ENCODE measurements around the gene ETS1.

Gene ETS1

DNA sequence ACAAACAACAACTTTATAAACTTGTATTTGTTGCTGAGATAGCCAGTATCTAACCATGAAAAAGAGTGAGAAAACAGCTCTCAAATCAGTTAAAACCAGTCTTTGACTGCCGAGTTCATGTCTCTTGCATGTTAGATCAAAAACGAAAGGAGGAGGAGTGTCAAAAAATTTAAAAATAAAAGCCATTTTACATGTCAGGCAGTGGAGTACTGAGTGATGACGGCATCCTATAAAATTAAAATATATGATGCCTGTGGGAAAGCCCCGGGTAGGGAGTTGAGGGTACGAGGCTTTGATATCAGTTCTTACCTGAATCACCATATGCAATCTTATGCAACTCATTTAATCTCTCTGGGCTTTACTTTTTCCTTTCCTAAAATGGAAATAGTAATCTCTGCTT is 117.3 kb downstream of the ETS1 start:
- TF ChIP-seq, protein P1, sequence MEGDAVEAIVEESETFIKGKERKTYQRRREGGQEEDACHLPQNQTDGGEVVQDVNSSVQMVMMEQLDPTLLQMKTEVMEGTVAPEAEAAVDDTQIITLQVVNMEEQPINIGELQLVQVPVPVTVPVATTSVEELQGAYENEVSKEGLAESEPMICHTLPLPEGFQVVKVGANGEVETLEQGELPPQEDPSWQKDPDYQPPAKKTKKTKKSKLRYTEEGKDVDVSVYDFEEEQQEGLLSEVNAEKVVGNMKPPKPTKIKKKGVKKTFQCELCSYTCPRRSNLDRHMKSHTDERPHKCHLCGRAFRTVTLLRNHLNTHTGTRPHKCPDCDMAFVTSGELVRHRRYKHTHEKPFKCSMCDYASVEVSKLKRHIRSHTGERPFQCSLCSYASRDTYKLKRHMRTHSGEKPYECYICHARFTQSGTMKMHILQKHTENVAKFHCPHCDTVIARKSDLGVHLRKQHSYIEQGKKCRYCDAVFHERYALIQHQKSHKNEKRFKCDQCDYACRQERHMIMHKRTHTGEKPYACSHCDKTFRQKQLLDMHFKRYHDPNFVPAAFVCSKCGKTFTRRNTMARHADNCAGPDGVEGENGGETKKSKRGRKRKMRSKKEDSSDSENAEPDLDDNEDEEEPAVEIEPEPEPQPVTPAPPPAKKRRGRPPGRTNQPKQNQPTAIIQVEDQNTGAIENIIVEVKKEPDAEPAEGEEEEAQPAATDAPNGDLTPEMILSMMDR (IDR thresholded peaks at IDR 0.05; ENCODE audit: low read depth, low read length, missing control alignments), result no peak
- no peak for DNase-seq (ENCODE audit: low read depth)

DNA sequence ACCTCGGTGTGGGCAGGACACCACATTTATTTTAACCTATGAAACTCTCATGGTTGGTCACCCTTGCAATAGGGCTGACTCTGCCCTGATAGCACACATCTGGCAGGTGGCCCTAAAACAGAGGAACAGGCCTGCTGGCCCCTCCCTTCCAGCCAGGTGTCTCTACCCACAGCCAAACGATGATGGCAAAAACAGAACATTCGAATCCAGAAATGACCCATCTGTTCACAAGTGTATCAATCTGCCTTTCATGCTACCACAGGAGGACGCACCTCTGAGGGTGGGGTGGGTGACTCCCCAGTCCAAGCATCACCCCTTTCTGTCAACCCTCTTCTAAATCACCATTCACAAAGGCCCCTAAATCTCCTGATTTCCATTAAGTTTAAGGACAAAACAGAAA is 118.1 kb downstream of the ETS1 start:
- no peak for DNase-seq (ENCODE audit: low read depth)
- TF ChIP-seq, protein P1 (IDR thresholded peaks at IDR 0.05; ENCODE audit: low read depth, low read length, missing control alignments), result no peak
- in situ Hi-C loops (cut with HindIII; ENCODE audit: low sequenced_read_pairs), result no loop called here
- H3K4me3 ChIP-seq (ENCODE audit: low read depth, low read length), result no peak overlapping the region

More for the DNA sequence above, 117.3 kb downstream of the ETS1 start:
- no peak overlapping the region for H3K4me3 ChIP-seq (ENCODE audit: low read depth, low read length)
- in situ Hi-C loops (cut with HindIII; ENCODE audit: low sequenced_read_pairs), result no loop called here

DNA sequence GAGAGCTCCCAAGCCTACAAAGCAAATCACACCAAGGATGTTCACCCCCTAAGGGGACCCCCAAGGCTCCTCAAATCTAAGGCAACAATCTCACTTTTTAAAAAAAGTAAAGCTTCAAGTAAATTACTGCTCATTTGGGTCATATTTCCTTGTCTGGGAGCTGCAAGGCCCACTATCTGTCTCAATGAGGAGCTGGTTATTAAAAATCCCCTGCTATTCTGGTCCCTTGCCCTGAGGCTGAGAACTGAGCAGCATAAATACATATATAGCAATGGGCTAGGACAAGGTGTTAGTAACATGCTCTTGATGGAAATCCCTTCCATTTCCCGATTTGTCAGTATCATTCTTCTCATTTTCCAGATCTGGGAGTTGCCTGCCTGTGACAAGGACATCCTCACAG is 119.2 kb downstream of the ETS1 start:
- TF ChIP-seq, protein P1 (IDR thresholded peaks at IDR 0.05; ENCODE audit: low read depth, low read length, missing control alignments), result no peak
- H3K4me3 ChIP-seq (ENCODE audit: low read depth, low read length), result no peak overlapping the region
- in situ Hi-C loops (cut with HindIII; ENCODE audit: low sequenced_read_pairs), result no loop called here
- no peak for DNase-seq (ENCODE audit: low read depth)

DNA sequence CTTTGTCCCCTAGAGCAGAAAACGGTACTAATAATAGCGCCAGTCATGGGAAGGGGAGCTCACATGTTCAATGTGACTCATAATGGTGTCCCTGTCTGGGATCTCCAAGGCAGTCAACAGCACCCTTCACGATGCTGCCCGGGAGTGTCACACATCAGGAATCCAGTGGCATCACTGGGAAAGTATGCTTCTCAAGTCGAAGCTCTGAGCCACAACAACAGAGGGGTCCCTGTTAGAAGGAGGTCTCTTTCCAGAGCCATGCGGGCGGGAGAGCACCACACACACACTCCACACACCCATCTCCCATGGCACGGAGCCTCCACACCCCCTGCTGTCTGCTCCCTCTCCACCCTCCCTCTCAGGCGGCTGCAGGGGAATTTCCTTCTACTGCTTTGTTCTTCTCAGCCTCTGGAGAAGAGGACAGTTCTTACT is 119.7 kb downstream of the ETS1 start:
- in situ Hi-C loops (cut with HindIII; ENCODE audit: low sequenced_read_pairs), result no loop called here
- TF ChIP-seq, protein P1 (IDR thresholded peaks at IDR 0.05; ENCODE audit: low read depth, low read length, missing control alignments), result no peak
- no peak overlapping the region for H3K4me3 ChIP-seq (ENCODE audit: low read depth, low read length)
- DNase-seq (ENCODE audit: low read depth), result peak; percentile 80

DNA sequence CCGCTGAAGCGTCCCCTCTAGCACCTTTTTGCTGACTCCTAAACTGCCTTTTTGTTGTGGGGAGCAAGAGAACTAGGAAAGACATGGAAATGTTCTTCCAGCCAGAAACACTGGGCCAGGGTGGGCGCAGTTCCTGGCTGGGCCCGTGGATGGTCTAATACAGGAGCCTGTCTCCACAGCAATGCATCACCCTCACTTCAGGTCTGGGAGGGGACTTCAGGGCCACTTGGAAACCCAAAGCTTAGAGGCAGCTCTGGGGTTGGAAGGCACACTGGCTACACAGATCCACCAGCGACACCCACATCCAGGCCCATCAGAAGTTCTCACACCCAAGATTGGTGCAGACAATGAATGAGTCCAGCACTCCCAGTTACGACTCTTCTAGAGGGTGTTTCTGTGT is 120.3 kb downstream of the ETS1 start:
- TF ChIP-seq, protein P1 (IDR thresholded peaks at IDR 0.05; ENCODE audit: low read depth, low read length, missing control alignments), result no peak
- no peak overlapping the region for H3K4me3 ChIP-seq (ENCODE audit: low read depth, low read length)
- DNase-seq (ENCODE audit: low read depth), result no peak
- in situ Hi-C loops (cut with HindIII; ENCODE audit: low sequenced_read_pairs), result no loop called here

DNA sequence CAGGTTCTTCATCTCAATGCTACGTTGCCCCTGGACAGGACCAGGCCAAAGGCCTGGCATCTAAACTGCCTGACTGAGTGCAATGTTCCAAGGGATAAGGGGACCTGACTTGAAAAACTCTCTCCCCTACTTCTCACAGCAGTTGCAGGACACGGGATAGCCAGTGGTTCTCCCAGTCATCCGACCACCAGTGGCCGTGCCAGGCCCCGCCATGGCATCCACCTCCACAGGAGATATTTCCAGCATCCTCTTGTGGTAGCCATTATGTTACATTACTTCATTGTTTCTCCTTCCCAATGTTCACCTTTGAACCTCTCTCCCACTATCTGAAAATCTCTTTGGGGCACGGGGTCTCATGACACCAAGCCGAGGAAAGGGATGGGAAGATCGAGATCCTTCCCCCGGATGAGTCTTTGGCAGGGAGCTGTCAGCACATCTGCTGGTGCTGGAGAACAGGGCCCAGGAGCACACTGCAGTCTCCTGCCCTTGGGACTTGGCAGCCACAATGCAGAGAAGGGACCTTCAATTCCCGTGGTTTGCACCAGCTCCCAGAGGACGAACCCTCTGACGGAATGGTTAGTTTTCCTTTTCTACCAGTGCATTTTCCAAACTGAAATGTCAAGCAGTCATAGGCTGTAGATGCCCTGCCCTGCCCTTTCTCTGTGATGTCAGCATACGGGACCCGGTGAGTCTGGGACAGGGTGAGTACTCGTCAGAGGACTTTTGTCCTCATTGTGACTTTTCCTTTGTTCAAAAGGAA is 121.2 kb downstream of the ETS1 start:
- in situ Hi-C loops (cut with HindIII; ENCODE audit: low sequenced_read_pairs), result no loop called here
- TF ChIP-seq, protein P1 (IDR thresholded peaks at IDR 0.05; ENCODE audit: low read depth, low read length, missing control alignments), result no peak
- no peak overlapping the region for H3K4me3 ChIP-seq (ENCODE audit: low read depth, low read length)
- no peak for DNase-seq (ENCODE audit: low read depth)
